Endothelial cell of umbilical vein (primary cell): ENCODE results near the gene STK24. TPM values are rescaled to one million over a fixed set of nuclear protein-coding genes. Genes with fewer than 3 reads are reported as not detected.

Experiments used
- BruUV-seq: library from RNA; stranded (reverse); fragments of 400-500 nt; replicated peaks from 2 replicates; lab custom pipeline; 2021; lab: Mats Ljungman, UMichigan
- CTCF ChIA-PET: fragments of 300-600, 350-600 bp; sonication (Branson Sonifier 250); formaldehyde crosslinking; loops from one replicate; lab custom pipeline; 2021; ENCODE audit warnings: antibody characterized with exemption, inconsistent platforms; lab: Charles Lee
- POLR2A ChIA-PET: fragments of 300-600, 350-600 bp; sonication (Branson Sonifier 250); formaldehyde crosslinking; loops from one replicate; lab custom pipeline; 2021; ENCODE audit warnings: antibody characterized with exemption, inconsistent platforms; lab: Charles Lee
- DNase-seq: peaks from one replicate; pipeline ENCODE4 v3.0.0-alpha.2; 2011; ENCODE audit warnings: low read depth, low spot score
- FAIRE-seq: peaks from 2 replicates; lab custom pipeline; 2011; peaks lifted over from hg19 to GRCh38; lab: Jason Lieb, UNC
- H2AFZ ChIP-seq: 2 replicates; pipeline ENCODE4 v1.6.0; 2012; ENCODE audit warnings: low read depth, low read length, control low read depth, inconsistent platforms
- H3K27ac ChIP-seq: 2 replicates; pipeline ENCODE4 v1.5.1; 2011; ENCODE audit warnings: low read depth, mild to moderate bottlenecking, control low read depth, low read length, moderate library complexity; ENCODE audit not compliant: insufficient read depth
- H3K27me3 ChIP-seq, 2 experiments: 2 replicates each; pipeline versions ENCODE4 v1.6.0 to v1.6.1; 2011; ENCODE audit warnings: low read length in 2 of 2, mixed read lengths in 1 of 2; ENCODE audit not compliant: control insufficient read depth in 2 of 2, insufficient read depth in 2 of 2
- H3K36me3 ChIP-seq, 2 experiments: 2 replicates in 1 of 2; 3 replicates in 1 of 2; pipeline ENCODE4 v1.5.1; 2011; ENCODE audit warnings: low read length in 2 of 2, mild to moderate bottlenecking in 1 of 2, moderate library complexity in 1 of 2; ENCODE audit not compliant: control insufficient read depth in 2 of 2, insufficient read depth in 2 of 2; ENCODE audit errors: extremely low read depth in 1 of 2
- H3K4me1 ChIP-seq: 3 replicates; pipeline ENCODE4 v1.5.1; 2011; ENCODE audit warnings: mild to moderate bottlenecking, low read length; ENCODE audit not compliant: control insufficient read depth, insufficient read depth; ENCODE audit errors: extremely low read depth
- H3K4me2 ChIP-seq: 2 replicates; pipeline ENCODE4 v1.6.1; 2011; ENCODE audit warnings: low read length, control low read depth, mixed read lengths; ENCODE audit not compliant: insufficient read depth
- H3K4me3 ChIP-seq, 3 experiments: fragments of 200-600 bp in 1 of 3; sonication (generic), shearing (Covaris generic) in 1 of 3; replicated peaks in 1 of 3; 2 replicates each; pipeline ENCODE4 v1.5.1; 2011 to 2016; ENCODE audit warnings: control low read depth in 3 of 3, low read length in 3 of 3, mild to moderate bottlenecking in 2 of 3, inconsistent platforms in 1 of 3, low read depth in 1 of 3, moderate library complexity in 1 of 3; ENCODE audit not compliant: insufficient read depth in 1 of 3
- H3K79me2 ChIP-seq: 2 replicates; pipeline ENCODE4 v1.6.0; 2012; ENCODE audit warnings: low read length, inconsistent platforms; ENCODE audit not compliant: control insufficient read depth, insufficient read depth
- H3K9ac ChIP-seq: replicated peaks from 2 replicates; pipeline ENCODE3; 2011; ENCODE audit warnings: low read length, control low read depth; ENCODE audit not compliant: insufficient read depth; ENCODE audit errors: extremely low read depth
- H3K9me1 ChIP-seq: replicated peaks from 3 replicates; pipeline ENCODE4 v1.6.0; 2011; ENCODE audit warnings: mild to moderate bottlenecking, low read length; ENCODE audit not compliant: control insufficient read depth, insufficient read depth; ENCODE audit errors: extremely low read depth
- H3K9me3 ChIP-seq: replicated peaks from 2 replicates; pipeline ENCODE4 v1.5.1; 2012; ENCODE audit warnings: low read length, inconsistent platforms; ENCODE audit not compliant: control insufficient read depth, insufficient read depth
- H4K20me1 ChIP-seq: replicated peaks from 2 replicates; pipeline ENCODE3; 2011; ENCODE audit warnings: mild to moderate bottlenecking, low read length; ENCODE audit not compliant: control insufficient read depth, insufficient read depth; ENCODE audit errors: extremely low read depth
- EZH2 ChIP-seq: IDR thresholded peaks from 2 replicates; pipeline ENCODE4 v1.6.1; 2012; ENCODE audit warnings: borderline replicate concordance, low read depth, mild to moderate bottlenecking, moderate library complexity, low read length, inconsistent platforms; ENCODE audit not compliant: severe bottlenecking
- FOS ChIP-seq: IDR thresholded peaks from 2 replicates; pipeline ENCODE4 v1.6.1; 2011; ENCODE audit warnings: mild to moderate bottlenecking, low read length, moderate library complexity, borderline replicate concordance; ENCODE audit not compliant: insufficient read depth
- GATA2 ChIP-seq: IDR thresholded peaks from 2 replicates; pipeline ENCODE4 v1.7.0; 2011; ENCODE audit warnings: low read depth, mild to moderate bottlenecking, moderate library complexity, mixed read lengths, low read length; ENCODE audit not compliant: insufficient read length, insufficient read depth
- JUN ChIP-seq: IDR thresholded peaks from 2 replicates; pipeline ENCODE4 v1.6.1; 2011; ENCODE audit warnings: borderline replicate concordance, low read depth; ENCODE audit not compliant: insufficient read length, insufficient read depth
- MYC ChIP-seq: IDR thresholded peaks from one replicate; pipeline ENCODE4 v1.6.1; 2011; ENCODE audit warnings: mild to moderate bottlenecking, low read depth, low read length
- POLR2A ChIP-seq: IDR thresholded peaks from 2 replicates; pipeline ENCODE4 v1.6.1; 2012; ENCODE audit warnings: low read depth, mild to moderate bottlenecking, control low read depth, low read length
- POLR2AphosphoS5 ChIP-seq: IDR thresholded peaks from 2 replicates; pipeline ENCODE4 v1.6.1; 2012; ENCODE audit warnings: low read depth, mild to moderate bottlenecking, control low read depth, low read length, moderate library complexity; ENCODE audit not compliant: insufficient read depth
- dilution Hi-C: fragments of 300-500 bp; cut with MboI; formaldehyde crosslinking; loops from one replicate; pipeline ENCODE4 v1.15.0; 2019; ENCODE audit warnings: low sequenced_read_pairs; ENCODE audit not compliant: extremely low pct_ligation_motif_present
- intact Hi-C: fragments of 100-400 bp; cut with micrococcal nuclease; formaldehyde crosslinking; loops from one replicate; pipeline ENCODE4 v1.10.0; 2022
- polyA plus RNA-seq, 4 experiments: library from polyadenylated mRNA; depleted of rRNA in 3 of 4; stranded (reverse) in 3 of 4; unstranded in 1 of 4; fragments of >200 nt; gene quantifications; 2 replicates each; pipeline versions ENCODE4 v1.2.1 to v1.2.3, GENCODE V29; 2011 to 2012; ENCODE audit warnings: missing spikeins in 1 of 4
- total RNA-seq: library from RNA; stranded (reverse); gene quantifications from 2 replicates; pipeline ENCODE4 v1.2.3, GENCODE V29; 2021
- TF ChIP-seq, protein P1 (sequence below): IDR thresholded peaks from 2 replicates; pipeline ENCODE4 v1.6.1; 2011; ENCODE audit not compliant: insufficient read depth, insufficient read length
- TF ChIP-seq, protein P2 (sequence below), 2 donors: IDR thresholded peaks; 1 replicate in 1 of 2; 2 replicates in 1 of 2; pipeline ENCODE4 v1.5.1; 2011; ENCODE audit warnings: low read length in 2 of 2, mild to moderate bottlenecking in 2 of 2, moderate library complexity in 2 of 2, control low read depth in 1 of 2, inconsistent platforms in 1 of 2, low read depth in 1 of 2; ENCODE audit not compliant: insufficient read depth in 1 of 2; ENCODE audit errors: extremely low read depth in 1 of 2

STK24 gene
- total and polyA plus RNA-seq, 2 donors (not counting 3 experiments of a cell fraction or from before 2014, with no cell fraction given): 43.3 to 100 TPM

DNA sequence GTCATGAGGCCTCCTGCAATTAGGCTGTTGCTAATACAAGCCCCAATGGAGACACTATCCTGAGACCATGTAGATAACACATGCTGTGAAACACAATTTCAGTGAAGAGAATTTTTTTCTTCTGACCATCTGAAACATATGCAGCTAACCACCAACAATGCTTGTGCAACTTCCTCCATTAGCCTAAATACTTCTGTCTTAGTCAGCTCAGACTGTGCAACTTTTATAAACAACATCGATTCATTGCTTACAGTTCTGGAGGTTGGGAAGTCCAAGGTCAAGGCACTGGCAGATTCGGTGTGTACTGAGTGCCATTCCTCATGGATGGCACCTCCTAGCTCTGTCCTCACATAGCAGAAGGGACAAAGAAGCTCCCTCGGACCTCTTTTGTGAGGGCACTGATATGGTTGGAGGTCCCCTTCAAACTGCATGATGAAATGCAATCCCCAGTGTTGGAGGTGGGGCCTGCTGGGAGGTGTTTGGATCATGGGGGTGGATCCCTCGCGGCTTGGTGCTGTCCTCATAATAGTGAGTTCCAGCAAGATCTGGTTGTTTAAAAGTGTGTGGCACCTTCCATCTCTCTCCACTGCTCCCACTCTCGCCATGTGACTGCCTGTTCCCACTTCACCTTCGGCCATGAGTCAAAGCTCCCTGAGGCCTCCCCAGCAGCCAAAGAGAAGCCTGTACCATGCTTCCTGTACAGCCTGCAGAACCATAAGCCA lies 27.7 kb downstream of the STK24 start:
- H2AFZ ChIP-seq: no peak overlapping the region
- no peak for DNase-seq
- FAIRE-seq: no peak
- no TSS peak for BruUV-seq
- ChIA-PET POLR2A (no interaction called here), CTCF (interaction anchor here (1.1 to 1.2 kb wide), 3 partner anchors 9 to 64 kb away, joined by 3 read pairs; no protein-coding TSS in a partner anchor)
- no peak for TF ChIP-seq POLR2AphosphoS5
- no peak for TF ChIP-seq POLR2A
- TF ChIP-seq FOS: no peak
- H3K4me3 ChIP-seq: no peak overlapping the region
- dilution Hi-C loops (no loop called here), intact Hi-C loops (no loop called here)
- H3K36me3 ChIP-seq: peaks cover 0 to 5% of the 10 kb centered on the region in 2 experiments
- H3K4me2 ChIP-seq: no peak overlapping the region
- no peaks in the 10 kb centered on the region for H3K9me1 ChIP-seq
- H3K27ac ChIP-seq: no peak overlapping the region
- H3K9ac ChIP-seq: no peak overlapping the region
- H4K20me1 ChIP-seq: no peaks in the 10 kb centered on the region
- no peaks in the 10 kb centered on the region for H3K27me3 ChIP-seq
- H3K9me3 ChIP-seq: no peaks in the 10 kb centered on the region
- H3K79me2 ChIP-seq: peaks cover 93% of the 10 kb centered on the region
- no peaks in the 10 kb centered on the region for H3K4me1 ChIP-seq

DNA sequence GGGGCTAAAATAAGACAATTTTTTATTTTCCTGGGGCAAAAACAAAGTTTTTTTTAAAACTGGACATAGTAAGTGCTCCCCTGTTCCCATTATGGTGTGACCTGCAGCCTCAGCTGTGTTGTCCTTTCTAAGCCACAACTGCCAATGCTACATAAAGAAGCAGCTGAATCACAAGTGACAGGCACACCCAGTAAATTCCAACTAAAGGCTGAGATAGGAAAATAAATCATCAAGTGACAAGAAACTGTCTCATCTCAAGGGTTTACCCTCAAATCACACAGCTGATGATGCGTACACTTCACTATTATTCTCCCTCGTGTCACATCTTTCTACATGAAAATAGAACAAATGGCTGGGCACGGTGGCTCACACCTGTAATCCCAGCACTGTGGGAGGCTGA lies 28.7 kb downstream of the STK24 start:
- intact Hi-C loops (no loop called here), dilution Hi-C loops (no loop called here)
- Histone ChIP-seq H3K36me3 (peaks cover 0 to 5% of the 10 kb centered on the region in 2 experiments), H3K27ac (no peak overlapping the region), H3K9ac (no peak overlapping the region), H3K79me2 (peaks cover 93% of the 10 kb centered on the region), H3K4me2 (no peak overlapping the region), H3K9me3 (no peaks in the 10 kb centered on the region), H4K20me1 (no peaks in the 10 kb centered on the region), H3K27me3 (no peaks in the 10 kb centered on the region), H2AFZ (no peak overlapping the region), H3K4me3 (no peak overlapping the region), H3K4me1 (no peaks in the 10 kb centered on the region), H3K9me1 (no peaks in the 10 kb centered on the region)
- TF ChIP-seq EZH2 (no peak), MYC (no peak), FOS (no peak), GATA2 (no peak), POLR2AphosphoS5 (no peak), JUN (no peak), POLR2A (no peak)
- TF ChIP-seq, protein P1, sequence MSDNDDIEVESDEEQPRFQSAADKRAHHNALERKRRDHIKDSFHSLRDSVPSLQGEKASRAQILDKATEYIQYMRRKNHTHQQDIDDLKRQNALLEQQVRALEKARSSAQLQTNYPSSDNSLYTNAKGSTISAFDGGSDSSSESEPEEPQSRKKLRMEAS: no peak
- TF ChIP-seq, protein P2, sequence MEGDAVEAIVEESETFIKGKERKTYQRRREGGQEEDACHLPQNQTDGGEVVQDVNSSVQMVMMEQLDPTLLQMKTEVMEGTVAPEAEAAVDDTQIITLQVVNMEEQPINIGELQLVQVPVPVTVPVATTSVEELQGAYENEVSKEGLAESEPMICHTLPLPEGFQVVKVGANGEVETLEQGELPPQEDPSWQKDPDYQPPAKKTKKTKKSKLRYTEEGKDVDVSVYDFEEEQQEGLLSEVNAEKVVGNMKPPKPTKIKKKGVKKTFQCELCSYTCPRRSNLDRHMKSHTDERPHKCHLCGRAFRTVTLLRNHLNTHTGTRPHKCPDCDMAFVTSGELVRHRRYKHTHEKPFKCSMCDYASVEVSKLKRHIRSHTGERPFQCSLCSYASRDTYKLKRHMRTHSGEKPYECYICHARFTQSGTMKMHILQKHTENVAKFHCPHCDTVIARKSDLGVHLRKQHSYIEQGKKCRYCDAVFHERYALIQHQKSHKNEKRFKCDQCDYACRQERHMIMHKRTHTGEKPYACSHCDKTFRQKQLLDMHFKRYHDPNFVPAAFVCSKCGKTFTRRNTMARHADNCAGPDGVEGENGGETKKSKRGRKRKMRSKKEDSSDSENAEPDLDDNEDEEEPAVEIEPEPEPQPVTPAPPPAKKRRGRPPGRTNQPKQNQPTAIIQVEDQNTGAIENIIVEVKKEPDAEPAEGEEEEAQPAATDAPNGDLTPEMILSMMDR (IDR thresholded peaks at IDR 0.05; ENCODE audit: extremely low read depth in 1 of 2, insufficient read depth in 1 of 2, low read depth in 1 of 2, low read length in 2 of 2): no peak
- no peak for DNase-seq
- CTCF ChIA-PET: interaction anchor here (0.7 kb wide), 1 partner anchor 34 kb away, joined by 3 read pairs; no protein-coding TSS in a partner anchor
- no TSS peak for BruUV-seq
- no peak for FAIRE-seq
- POLR2A ChIA-PET: no interaction called here
